Stimulated activated CD8-positive, alpha-beta memory T cell treated with anti-CD3 and anti-CD28 coated beads, Interleukin-4, amount 100 ng/mL, for 4 hours (primary cell): ENCODE data around the gene AK3.
"Not testable (repeated sequence)": the region's sequence is repeated elsewhere in the genome, so short reads cannot be mapped to it uniquely, and the experiment has no call there.

ENCODE experiments used
- DNase-seq, 2 donors: peaks; one replicate each; pipeline ENCODE4 v3.0.0-alpha.2; 2020; ENCODE audit warnings: low read depth in 2 of 2, low spot score in 1 of 2

AK3 gene

DNA sequence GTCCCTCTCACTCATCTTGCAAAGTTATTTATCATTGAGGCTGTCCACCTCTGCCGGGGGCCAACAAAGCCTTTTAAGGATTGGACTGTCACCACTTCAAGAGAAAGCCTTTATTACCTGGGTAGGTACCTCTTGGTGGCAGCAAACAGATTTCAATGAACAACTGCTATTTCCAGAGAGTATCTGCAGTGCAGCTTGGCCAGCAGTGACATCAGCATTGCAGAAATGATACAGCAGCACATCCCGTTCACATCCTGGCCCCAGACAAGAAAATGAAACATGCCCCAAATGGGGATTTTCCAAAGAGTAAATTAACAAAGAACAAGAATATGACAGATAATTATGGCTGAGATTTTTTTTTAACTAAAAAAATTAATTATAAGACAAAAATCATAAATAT, 72.4 kb downstream of the AK3 start:
- DNase-seq: no peak

- no peak for DNase-seq
Observed at GRCh38 chr9:4667681-4668080, 73.3 kb downstream of the AK3 start.

GRCh38 chr9:4666042-4666699, 74.8 kb downstream of the AK3 start, which contains the start of gene SPATA6L:
SPATA6L (minus strand) TSS chr9:4666480; CDS start chr9:4666250, 230 bp downstream.
- DNase-seq: no peak

- DNase-seq: no peak
Observed at GRCh38 chr9:4665357-4665756, 75.6 kb downstream of the AK3 start.

DNA sequence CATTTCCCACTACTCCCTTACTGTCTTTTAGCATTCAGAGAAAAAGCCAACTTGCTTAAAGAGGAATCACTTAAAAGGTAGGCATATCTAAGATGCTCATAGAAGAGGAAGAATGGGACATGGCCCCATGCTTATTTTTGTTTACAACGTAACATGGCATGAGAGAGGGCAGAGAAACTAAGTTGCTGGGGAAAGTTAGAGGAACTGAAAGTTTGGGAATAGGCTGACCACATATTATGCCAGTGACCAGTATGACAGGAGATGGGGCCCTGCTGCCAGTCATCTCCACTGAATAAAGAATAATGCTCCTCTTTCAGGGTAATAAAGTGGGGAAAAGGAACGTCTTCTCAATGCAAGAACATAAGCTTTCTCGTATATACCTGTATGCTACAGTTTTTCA, 77.0 kb downstream of the AK3 start:
- no peak for DNase-seq

- DNase-seq: no peak
Observed at GRCh38 chr9:4662989-4663792, 77.8 kb downstream of the AK3 start.

- DNase-seq: peak in 1 of 2 donors; percentile 55
Observed at GRCh38 chr9:4662108-4662988, 78.7 kb downstream of the AK3 start, which contains the start of gene PLPP6. PLPP6 (plus strand) TSS chr9:4662294; CDS start chr9:4662376, 82 bp downstream.

DNA sequence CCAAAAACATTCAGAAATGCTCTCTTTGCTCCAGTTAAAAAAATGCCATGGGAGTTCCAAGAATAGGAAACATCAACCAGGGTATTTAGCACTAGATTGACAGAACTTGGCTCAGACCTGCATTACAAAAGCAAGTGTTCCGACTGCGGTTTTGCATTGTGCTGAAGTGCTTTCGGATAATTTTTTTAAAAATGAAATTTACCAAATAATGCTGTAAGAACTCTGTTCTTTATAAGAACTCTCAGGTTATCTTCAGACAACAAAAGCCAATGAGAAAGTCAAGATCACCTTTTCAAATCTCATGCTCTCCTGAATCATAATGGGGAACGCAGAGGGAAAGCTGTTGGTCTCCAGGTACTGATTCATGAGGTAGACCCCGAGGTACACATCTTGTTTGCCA, 79.4 kb downstream of the AK3 start:
- DNase-seq: no peak

DNA sequence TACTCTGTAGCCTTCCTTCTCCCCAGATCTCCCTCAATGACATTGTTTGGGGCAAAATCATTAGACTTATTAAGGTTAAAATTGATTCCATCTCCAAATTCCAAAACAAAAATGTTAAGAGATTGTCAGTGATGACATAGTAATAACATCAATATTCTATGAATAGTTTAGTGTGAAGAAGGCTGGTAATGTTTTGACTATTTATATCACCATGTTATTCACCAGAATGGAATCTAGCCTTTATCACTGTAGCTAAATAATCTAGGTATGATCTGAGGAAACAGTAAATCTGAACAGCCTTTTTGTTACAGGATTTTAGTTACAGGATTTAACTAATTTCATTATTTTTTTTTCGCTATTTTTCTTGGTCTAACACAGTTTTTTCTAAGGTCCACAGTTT, 79.8 kb downstream of the AK3 start:
- no peak for DNase-seq

DNA sequence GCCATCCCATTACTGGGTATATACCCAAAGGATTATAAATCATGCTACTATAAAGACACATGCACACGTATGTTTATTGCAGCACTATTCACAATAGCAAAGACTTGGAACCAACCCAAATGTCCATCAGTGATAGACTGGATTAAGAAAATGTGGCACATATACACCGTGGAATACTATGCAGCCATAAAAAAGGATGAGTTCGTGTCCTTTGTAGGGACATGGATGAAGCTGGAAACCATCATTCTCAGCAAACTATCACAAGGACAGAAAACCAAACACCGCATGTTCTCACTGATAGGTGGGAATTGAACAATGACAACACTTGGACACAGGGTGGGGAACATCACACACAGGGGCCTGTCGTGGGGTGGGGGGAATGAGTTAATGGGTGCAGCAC, 80.3 kb downstream of the AK3 start:
- DNase-seq: not testable (repeated sequence)
